Heart left ventricle (tissue), 16 donors: ENCODE measurements around the gene SNX24. TPM values are rescaled to one million over a fixed set of nuclear protein-coding genes. Genes with fewer than 3 reads are reported as not detected.

Source experiments
- ATAC-seq, 4 donors: fragments of 200-7000 bp; cut with Tn5 transposase; one replicate each; pipeline ENCODE4 v1.9.1; 2020 to 2022; ENCODE audit warnings: moderate library complexity in 4 of 4, mild to moderate bottlenecking in 3 of 4, moderate number of reproducible peaks in 1 of 4
- DNase-seq, 5 donors: peaks; one replicate each; pipeline ENCODE4 v3.0.0-alpha.2; 2020
- H3K27ac ChIP-seq, 12 donors: fragments of 200-600 bp; sonication (generic) in 4 of 12; one replicate each; pipeline versions ENCODE4 v1.5.0 to v1.8.0; 2016 to 2022; ENCODE audit warnings: mild to moderate bottlenecking in 2 of 12
- H3K27me3 ChIP-seq, 9 donors: fragments of 200-600 bp; sonication (generic) in 2 of 9; one replicate each; pipeline versions ENCODE4 v1.5.1 to v1.8.0; 2016 to 2022; ENCODE audit warnings: mild to moderate bottlenecking in 3 of 9
- H3K36me3 ChIP-seq, 9 donors: fragments of 200-600 bp; sonication (generic) in 2 of 9; one replicate each; pipeline versions ENCODE4 v1.5.0 to v1.8.0; 2018 to 2022; ENCODE audit warnings: mild to moderate bottlenecking in 2 of 9
- H3K4me1 ChIP-seq, 12 donors: fragments of 200-600 bp; sonication (generic) in 4 of 12; one replicate each; pipeline versions ENCODE4 v1.5.0 to v1.8.0; 2016 to 2022; ENCODE audit warnings: mild to moderate bottlenecking in 3 of 12
- H3K4me3 ChIP-seq, 12 donors: fragments of 200-600 bp; sonication (generic) in 4 of 12; one replicate each; pipeline versions ENCODE4 v1.5.0 to v1.8.0; 2017 to 2022; ENCODE audit warnings: mild to moderate bottlenecking in 9 of 12, moderate library complexity in 4 of 12
- H3K9me3 ChIP-seq, 12 donors: fragments of 200-600 bp; sonication (generic) in 4 of 12; one replicate each; pipeline versions ENCODE4 v1.5.0 to v1.8.0; 2016 to 2022; ENCODE audit warnings: mild to moderate bottlenecking in 1 of 12
- POLR2A ChIP-seq, 2 donors: fragments of 450-650 bp; IDR thresholded peaks; one replicate each; pipeline ENCODE4 v1.6.1; 2017; ENCODE audit warnings: antibody characterized with exemption in 2 of 2, mild to moderate bottlenecking in 2 of 2, moderate library complexity in 2 of 2
- WGBS, 4 donors: extraction: QIAGEN DNeasy Blood & Tissue Kit in 2 of 4; methylation state at CpG; one replicate each; pipeline versions ENCODE4 v1.1.5 to v1.1.7; 2013 to 2018; 5-methylcytosine and 5-hydroxymethylcytosine counted together
- intact Hi-C, 10 donors: fragments of 100-400 bp; cut with DNase I; formaldehyde crosslinking; loops; one replicate each; pipeline versions ENCODE4 v1.11.1 to v1.14.2; 2022
- polyA plus RNA-seq, 2 donors: library from polyadenylated mRNA; stranded (reverse); fragments of 200-250 nt; gene quantifications; one replicate each; pipeline ENCODE4 v1.2.3, GENCODE V29; 2013
- total RNA-seq, 9 donors: library from RNA; depleted of rRNA in 2 of 9; stranded (reverse); fragments of >200 nt in 2 of 9; fragmentation: NEBNext Ultra II Directional in 3 of 9; extraction: Animal tissue kit (Norgen Biotek cat#: 25700) in 3 of 9; gene quantifications; one replicate each; pipeline versions ENCODE4 v1.1.0 to v1.2.4, GENCODE V29; 2016 to 2023
- TF ChIP-seq, protein P1 (sequence below), 12 donors: fragments of 200-600 bp; sonication (generic) in 4 of 12; IDR thresholded peaks; one replicate each; pipeline versions ENCODE4 v1.5.0 to v1.8.0; 2018 to 2022; ENCODE audit warnings: antibody characterized with exemption in 12 of 12, mild to moderate bottlenecking in 5 of 12
- donor health status: ischemic (EF 13 %, LVEDD 7.1; RV severe dilation, severe dysfunction).
- donor health status: healthy with polysubstance abuse.
- donor health status: DM: no; HTN: yes; CAD: no.
- donor health status: DM: no; HTN: no; CAD: no.
- donor health status: ischemic (EF 25% LVEDD 6.9; RV normal size, moderate dysfunction).
- donor health status: ischemic (EF 25% LVEDD 5.7; RV mildly dilated, moderate dysfunction).
- donor health status: healthy.
- donor health status: DM: yes; HTN: yes; CAD: no.
- donor health status: ischemic (EF 35%, LVEDD 5.7; RV mildly dilated, moderate dysfunction).
- donor health status: nonischemic (EF 11% LVEDD 7.7; RV severe dilation, severe dysfunction).
- donor health status: DM: yes; HTN: yes; CAD: no.
- donor health status: PGD.
- donor health status: ischemic (EF 29% LVEDD 5.4; RV normal size, mild dysfunction).
- donor health status: nonischemic (EF 23%, LVEDD 6.1; RV moderate dilation, normal function).

Gene SNX24
- total and polyA plus RNA-seq, 11 donors, result 10.0 to 21.2 (median 14.8) TPM

DNA sequence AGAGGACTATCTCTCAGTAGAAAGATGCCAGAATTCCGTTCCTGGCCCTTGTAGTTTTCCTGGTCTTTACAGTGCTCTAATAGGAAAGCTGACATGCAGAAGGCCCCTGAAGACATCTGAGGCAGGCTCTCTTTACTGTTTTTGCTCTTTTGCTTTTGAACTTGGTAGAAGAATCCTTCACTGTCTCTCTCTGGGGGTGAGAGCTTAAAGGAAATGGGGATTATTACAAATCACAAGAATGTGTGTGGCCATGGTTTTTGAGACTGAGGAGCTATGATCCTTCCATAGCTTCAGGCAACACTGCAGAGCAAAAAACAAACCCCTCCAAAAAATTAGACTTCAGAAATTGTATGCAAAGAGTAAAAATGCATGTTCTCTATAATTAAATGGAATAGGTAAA is 102.0 kb downstream of the SNX24 start:
- H3K4me1 ChIP-seq, result peaks cover 0 to 13% (median 0%) of the 10 kb centered on the region in 12 donors
- H3K9me3 ChIP-seq, result no peaks in the 10 kb centered on the region
- no peak overlapping the region for H3K27ac ChIP-seq
- DNase-seq, result no peak
- no peak overlapping the region for H3K4me3 ChIP-seq
- no peak for ATAC-seq
- TF ChIP-seq POLR2A (IDR thresholded peaks at IDR 0.05), result no peak
- TF ChIP-seq, protein P1, sequence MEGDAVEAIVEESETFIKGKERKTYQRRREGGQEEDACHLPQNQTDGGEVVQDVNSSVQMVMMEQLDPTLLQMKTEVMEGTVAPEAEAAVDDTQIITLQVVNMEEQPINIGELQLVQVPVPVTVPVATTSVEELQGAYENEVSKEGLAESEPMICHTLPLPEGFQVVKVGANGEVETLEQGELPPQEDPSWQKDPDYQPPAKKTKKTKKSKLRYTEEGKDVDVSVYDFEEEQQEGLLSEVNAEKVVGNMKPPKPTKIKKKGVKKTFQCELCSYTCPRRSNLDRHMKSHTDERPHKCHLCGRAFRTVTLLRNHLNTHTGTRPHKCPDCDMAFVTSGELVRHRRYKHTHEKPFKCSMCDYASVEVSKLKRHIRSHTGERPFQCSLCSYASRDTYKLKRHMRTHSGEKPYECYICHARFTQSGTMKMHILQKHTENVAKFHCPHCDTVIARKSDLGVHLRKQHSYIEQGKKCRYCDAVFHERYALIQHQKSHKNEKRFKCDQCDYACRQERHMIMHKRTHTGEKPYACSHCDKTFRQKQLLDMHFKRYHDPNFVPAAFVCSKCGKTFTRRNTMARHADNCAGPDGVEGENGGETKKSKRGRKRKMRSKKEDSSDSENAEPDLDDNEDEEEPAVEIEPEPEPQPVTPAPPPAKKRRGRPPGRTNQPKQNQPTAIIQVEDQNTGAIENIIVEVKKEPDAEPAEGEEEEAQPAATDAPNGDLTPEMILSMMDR (IDR thresholded peaks at IDR 0.05), result no peak
- no peaks in the 10 kb centered on the region for H3K27me3 ChIP-seq
- H3K36me3 ChIP-seq, result peaks cover 0 to 3% (median 0%) of the 10 kb centered on the region in 9 donors
- WGBS, 4 donors, result 98 to 100% (median 100%) methylated on average over 1 of the region's 1 CpG
- intact Hi-C loops, result no loop called here

DNA sequence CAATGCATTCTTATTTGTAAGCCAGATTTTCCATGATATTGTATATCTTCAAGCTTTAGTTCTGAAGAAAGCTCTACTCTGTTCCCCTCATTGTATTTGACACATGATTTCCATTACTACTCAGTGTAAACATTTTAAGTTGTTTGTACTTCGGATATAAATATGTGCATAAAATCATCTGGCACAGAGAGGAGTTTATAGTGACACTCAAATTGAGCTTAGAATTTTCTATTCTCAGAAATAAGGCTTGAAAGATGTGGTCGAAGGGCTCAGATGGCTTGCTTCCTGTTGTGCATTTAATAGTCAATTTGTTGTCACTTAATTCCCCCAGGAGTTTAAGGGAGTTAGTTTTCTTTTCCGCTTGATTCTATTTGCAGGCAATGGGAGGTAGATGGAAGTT is 102.4 kb downstream of the SNX24 start:
- Histone ChIP-seq H3K4me3 (no peak overlapping the region), H3K27me3 (no peaks in the 10 kb centered on the region), H3K27ac (no peak overlapping the region), H3K9me3 (no peaks in the 10 kb centered on the region), H3K4me1 (peaks cover 0 to 9% (median 0%) of the 10 kb centered on the region in 12 donors), H3K36me3 (peaks cover 0 to 3% (median 0%) of the 10 kb centered on the region in 9 donors)
- DNase-seq, result no peak
- WGBS, 4 donors, result 46 to 58% (median 52%) methylated on average over 3 of the region's 3 CpGs
- intact Hi-C loops, result no loop called here
- no peak for TF ChIP-seq POLR2A (IDR thresholded peaks at IDR 0.05)
- TF ChIP-seq, protein P1 (IDR thresholded peaks at IDR 0.05), result no peak
- no peak for ATAC-seq

DNA sequence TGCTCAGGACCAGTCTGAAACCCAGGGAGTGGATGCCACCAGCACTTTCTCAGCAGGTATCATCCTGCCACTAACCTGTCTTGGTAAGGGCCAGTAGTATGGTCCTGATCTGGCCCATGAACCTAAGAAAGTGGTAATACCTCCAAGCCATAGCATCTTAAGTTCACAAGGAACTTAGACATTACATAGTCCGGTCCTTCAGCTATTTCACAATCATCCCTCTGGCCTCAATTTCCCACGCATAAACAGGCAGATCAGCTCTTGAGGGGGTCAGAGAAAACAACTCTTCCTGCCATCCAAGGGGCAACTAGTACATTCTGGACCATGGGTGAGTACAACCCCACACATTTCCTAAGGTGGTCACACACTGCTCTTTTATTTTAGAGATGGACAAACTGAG is 102.9 kb downstream of the SNX24 start:
- intact Hi-C loops, result no loop called here
- ATAC-seq, result no peak
- H3K9me3 ChIP-seq, result no peaks in the 10 kb centered on the region
- 89 to 100% (median 95%) methylated on average over 2 of the region's 2 CpGs for WGBS, 4 donors
- H3K27ac ChIP-seq, result no peak overlapping the region
- H3K36me3 ChIP-seq, result peaks cover 0 to 3% (median 0%) of the 10 kb centered on the region in 9 donors
- H3K4me1 ChIP-seq, result peaks cover 0 to 6% (median 0%) of the 10 kb centered on the region in 12 donors
- H3K27me3 ChIP-seq, result no peaks in the 10 kb centered on the region
- no peak for DNase-seq
- TF ChIP-seq, protein P1 (IDR thresholded peaks at IDR 0.05), result no peak
- no peak for TF ChIP-seq POLR2A (IDR thresholded peaks at IDR 0.05)
- no peak overlapping the region for H3K4me3 ChIP-seq

DNA sequence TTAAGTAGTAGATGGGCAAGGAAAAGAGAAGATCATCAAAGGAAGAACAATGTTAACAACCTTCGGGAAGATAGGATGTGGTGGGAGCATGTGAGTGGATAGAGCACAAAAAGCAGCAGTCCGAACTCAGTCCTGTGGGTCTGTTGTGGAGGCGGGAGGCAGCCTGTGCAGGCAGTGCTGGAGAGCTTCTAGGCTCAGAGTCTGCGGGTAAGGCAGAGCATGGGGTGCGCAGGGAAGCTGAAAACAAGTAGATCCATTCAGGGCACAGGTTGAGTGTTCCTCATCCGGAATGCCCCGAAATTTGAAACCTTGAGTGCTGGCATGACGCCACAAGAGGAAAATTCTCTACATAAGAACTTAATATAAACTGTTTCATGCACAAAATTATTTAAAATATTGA is 106.2 kb downstream of the SNX24 start:
- TF ChIP-seq, protein P1 (IDR thresholded peaks at IDR 0.05), result no peak
- no peak for TF ChIP-seq POLR2A (IDR thresholded peaks at IDR 0.05)
- H3K27ac ChIP-seq, result no peak overlapping the region
- intact Hi-C loops, result no loop called here
- DNase-seq (no peak), ATAC-seq (no peak)
- no peaks in the 10 kb centered on the region for H3K27me3 ChIP-seq
- peaks cover 0 to 5% (median 2%) of the 10 kb centered on the region in 9 donors for H3K36me3 ChIP-seq
- H3K9me3 ChIP-seq, result peaks cover 0 to 4% (median 0%) of the 10 kb centered on the region in 12 donors
- WGBS, 4 donors, result 92 to 95% (median 93%) methylated on average over 8 of the region's 8 CpGs
- no peaks in the 10 kb centered on the region for H3K4me1 ChIP-seq
- no peak overlapping the region for H3K4me3 ChIP-seq
